GM18508 (cell line): ENCODE results near the gene SLC22A3.

Experiments used
- ATAC-seq: cut with Tn5 transposase; IDR thresholded peaks from one replicate; pipeline ENCODE4 v1.9.1; 2021; ENCODE audit warnings: moderate number of reproducible peaks; ENCODE audit not compliant: insufficient read depth, unreplicated experiment

The SLC22A3 gene

DNA sequence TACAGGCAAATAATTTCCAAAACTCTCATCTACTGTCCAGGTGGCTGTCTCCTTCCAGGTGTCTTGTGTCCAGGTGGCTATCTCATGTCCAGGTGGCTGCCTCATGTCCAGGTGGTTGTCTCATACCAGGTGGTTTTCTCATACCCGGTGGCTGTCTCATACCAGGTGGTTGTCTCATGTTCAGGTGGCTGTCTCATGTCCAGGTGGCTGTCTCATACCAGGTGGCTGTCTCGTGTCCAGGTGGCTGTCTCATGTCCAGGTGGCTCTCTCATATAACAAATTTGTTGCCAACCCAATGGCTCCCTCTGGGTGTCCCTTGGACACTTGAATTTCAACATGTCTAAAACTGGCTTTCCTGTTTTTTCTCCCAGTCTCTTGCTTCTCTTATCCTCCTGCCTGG, 14.3 kb upstream of the SLC22A3 start:
- ATAC-seq = no peak

DNA sequence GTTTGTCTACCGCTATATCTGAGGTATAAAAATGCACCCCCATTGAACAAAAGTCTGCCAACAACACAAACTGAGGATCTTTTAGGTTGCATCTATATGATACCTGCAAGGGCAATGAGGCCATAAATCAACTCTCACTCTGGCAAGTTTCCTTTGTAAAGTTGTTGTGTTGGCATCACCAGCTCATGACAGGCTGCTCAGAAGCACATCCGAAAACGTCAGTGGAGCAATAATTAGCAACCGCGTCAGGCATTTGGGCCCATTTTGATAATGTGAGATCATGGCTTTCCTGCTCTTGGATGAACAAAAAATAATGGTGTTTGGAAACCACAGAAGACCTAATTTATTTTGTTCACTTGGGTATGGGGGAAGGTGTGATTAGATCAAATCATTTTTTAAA, 12.0 kb upstream of the SLC22A3 start:
- ATAC-seq = no peak

DNA sequence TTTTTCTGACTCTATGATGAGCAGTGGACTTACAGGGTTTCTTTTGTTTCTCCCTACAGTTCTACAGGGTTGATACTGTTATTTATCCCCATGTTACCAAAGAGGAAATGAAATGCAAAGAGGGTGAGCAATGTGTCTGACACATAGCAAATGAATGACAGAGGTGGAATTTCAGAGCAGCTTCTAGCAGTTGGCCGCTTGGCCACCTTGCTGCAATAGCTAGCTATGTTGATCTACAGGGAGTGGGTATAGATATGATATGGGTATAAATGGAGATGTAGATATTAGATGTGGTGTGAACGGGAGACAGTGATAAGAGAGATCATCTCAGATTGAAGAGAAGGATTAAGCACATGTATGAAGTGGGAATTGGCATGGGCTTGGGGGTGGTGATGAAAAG, 10.9 kb upstream of the SLC22A3 start:
- no peak for ATAC-seq

DNA sequence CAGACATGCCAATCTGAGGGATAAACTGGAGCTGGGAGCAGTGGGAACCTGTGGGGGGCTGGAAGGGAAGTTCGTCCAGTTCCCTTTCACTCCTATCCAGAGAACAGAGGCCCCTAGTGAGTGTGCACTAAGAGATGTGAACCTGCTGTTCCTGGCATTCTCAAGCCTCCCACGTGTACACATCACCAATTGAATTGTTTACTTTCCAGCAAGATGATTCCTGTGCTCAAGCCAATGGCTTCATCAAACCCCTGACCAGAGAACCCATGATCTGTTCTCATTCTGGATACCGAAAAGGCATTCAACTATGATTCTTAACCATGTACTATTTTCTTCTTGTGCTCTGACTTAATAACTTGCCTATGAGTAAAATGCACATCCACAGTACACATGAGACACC, 10.2 kb upstream of the SLC22A3 start:
- no peak for ATAC-seq

DNA sequence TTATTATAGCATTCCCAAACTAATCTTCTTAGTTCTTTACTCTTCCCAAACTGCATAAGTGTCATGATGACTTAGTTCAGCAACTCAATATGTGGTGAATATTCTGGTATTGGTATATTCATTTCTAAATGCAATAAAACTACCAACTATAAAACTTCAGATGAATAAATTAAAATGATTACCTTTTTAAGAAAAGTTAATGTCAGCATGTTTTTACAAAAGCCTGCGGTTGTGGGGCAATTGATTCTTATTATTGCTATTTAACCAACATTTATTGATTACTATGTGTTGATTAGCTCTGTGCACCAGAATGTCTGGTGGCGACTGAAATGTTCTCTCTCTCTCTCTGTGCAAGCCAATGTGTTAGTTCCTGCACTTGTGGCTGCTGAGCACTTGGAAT, 5.0 kb upstream of the SLC22A3 start:
- ATAC-seq = no peak

GRCh38 chr6:160344271-160344670, 3.9 kb upstream of the SLC22A3 start:
- ATAC-seq = no peak

GRCh38 chr6:160347259-160348222, 637 bp upstream of the SLC22A3 start:
- ATAC-seq = no peak

DNA sequence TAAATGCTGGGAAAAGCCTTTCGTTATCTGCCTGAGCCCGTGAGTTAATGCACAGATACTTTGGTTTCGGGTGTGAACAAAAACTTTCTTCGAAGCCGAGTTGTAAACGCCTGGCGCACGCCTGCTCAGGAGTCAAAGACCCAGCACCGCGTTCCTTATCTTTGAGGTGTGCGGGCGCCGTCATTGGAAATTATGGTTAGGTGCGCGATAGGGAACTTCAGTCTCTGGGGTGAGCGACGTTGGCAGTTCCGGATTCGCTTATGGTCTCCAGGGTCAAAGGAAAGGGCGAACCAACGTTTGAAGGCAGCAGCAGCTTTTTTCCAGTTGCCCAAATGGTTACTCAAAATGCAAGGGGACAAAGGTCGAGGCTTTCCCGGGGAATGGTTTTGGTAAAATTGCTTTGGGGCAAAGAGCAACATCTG, 853 bp downstream of the SLC22A3 start:
- ATAC-seq = no peak

DNA sequence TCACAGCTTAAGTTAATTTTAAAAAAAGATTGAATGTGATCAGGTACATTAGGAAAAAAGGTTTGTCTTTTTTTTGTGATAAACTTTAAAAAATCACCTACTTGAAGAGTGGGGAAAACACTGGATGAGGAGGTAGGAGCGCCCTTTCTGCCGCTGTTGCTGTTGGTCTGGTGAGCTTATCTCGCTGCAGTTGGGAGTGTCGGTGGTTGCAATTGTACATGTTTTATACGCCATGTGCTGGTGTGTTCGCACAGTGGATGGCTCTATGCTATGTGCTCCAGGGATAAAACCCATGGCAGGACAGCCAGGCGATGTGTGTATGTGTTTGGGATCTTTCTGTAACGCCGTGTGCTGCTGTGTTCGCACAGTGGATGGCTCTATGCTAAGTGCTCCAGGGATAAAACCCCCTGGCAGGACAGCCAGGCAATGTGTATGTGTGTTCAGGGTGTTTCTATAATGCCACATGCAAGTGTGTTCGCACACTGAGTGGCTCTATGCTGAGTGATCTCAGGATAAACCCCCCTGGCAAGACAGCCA, 1.7 kb downstream of the SLC22A3 start:
- ATAC-seq = no peak

- no peak for ATAC-seq
Observed at GRCh38 chr6:160353950-160354496, 5.8 kb downstream of the SLC22A3 start.

DNA sequence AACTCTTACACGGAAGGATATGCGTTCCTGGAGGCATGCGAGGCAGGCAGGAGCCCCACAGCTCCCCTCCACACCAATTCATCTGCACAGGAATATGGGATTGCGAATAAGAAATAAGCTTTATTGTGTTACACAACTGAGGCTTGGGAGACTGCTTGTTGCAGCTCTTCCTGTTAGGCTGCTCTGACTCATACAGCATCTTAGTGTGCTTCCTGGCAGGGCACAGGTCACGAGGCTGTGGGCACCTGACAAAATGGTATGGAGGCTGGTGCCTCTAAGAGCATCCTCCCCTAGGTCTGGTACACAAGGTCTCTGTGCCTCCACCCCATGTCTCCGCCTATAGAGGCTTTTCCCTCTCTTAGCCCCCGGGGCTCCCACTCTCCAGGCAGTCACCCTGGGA, 6.8 kb downstream of the SLC22A3 start:
- ATAC-seq = no peak

DNA sequence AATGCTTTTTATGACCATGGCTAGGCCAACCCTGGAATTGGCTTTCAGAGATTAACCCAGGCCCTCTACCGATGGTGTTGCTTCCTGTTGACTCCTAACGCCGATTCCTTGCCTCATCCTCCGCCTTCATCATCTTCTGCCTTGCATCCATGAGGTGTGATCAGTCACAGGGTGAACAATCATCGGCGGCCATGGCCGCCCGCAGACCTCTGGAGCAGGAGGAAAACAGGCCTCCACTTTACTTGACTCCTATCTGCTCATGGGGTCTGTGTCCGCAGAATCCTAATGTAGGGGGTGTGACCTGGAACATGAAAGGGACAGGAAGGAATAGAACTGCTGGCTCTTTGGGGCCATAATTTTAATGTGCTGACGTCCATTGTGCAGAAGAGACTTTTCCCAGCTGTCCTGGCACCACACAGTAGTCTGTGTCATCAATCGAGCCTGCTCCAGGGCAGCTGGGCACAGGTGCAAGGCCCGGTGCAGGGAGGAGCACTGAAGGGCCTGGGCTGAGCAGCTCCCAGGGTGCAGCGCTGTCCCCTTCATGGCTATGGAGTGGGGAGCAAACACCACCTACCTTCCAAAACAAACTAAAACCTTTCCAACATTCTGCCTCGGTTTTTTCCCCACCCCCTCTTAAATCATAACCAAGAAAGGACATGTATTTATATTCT, 8.0 kb downstream of the SLC22A3 start:
- no peak for ATAC-seq

DNA sequence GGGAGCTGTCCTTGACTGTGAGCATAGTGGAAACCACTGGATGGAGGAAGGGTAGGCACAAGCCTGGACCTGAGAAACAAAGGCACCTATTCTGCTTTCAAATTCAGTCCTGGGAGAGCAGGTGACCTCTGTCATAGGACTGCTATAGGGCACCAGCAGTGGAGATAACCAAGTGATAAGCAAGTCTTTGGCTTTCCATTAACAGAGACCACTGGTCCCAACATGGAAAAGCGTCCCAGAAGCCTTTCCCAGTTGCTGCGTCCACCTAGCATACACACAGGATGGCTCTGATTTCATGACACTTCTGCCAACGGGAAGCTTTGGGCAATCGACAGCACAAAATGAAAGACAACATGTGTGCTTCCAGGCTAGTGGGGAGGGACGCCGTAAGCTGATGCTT, 8.9 kb downstream of the SLC22A3 start:
- no peak for ATAC-seq

GRCh38 chr6:160358225-160359119, 10.3 kb downstream of the SLC22A3 start:
- no peak for ATAC-seq

GRCh38 chr6:160360955-160361354, 12.8 kb downstream of the SLC22A3 start:
- ATAC-seq = no peak

DNA sequence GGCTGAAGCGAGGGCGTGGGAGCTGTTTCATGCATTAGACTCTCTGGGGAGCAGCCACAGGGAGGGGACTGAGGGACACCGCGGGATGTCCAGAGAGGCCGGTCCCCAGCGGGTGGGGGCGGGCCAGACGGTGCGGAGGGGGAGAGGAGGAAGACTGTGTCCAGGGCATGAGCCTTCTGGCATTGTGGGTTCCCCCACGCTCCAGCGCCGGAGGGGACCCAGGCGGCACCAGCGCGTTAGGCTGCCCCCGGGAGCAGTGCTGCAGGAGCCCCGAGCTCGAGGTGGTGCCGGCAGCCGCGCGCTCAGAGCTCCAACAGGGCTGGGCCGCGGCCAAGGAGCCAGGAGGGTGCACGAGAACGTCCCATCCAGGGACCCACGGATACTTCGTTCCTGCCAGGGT, 14.4 kb downstream of the SLC22A3 start:
- no peak for ATAC-seq

- ATAC-seq = no peak
Observed at GRCh38 chr6:160363016-160363996, 15.1 kb downstream of the SLC22A3 start.

DNA sequence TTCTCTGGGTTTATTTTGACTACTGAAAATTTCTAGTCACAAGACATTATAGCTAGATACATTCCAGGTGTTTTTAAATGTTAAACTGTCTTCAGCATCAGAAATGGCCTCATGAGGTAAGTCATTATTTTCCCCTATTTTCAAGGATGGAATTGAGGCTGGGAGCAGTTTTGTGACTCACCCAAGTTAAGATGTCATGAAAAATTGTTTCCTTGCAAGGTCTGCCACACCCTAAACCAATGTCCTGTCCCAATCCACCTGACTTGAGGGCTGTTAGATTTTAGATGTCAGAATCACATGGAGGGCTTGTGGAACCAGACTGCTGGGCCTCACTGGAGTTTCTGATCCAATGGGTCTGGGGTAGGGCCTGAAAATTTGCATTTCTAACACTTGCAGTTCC, 16.9 kb downstream of the SLC22A3 start:
- no peak for ATAC-seq
